ENCODE data around the gene LHFPL6.

The LHFPL6 gene

DNA sequence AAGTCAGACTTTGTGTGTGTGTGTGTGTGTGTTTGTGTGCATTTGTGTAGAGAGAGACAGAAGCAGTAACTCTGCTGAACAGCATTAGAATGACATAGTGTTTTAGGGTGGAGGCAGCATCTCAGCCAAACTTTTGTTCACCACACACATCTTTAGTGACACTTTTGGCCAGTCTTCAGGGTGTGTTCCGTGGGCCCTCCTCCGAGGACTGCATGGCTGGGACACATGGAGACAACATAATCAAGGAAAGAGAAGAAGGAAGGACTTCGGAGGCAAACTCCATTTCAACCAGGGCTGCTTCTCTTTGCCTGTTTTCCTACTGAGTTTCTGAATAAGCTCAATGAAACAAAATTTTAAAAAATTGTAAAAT is 205.1 kb downstream of the LHFPL6 start:
- H2BK15ac ChIP-seq (ENCODE audit: low read length), result no peak overlapping the region
- H2BK5ac ChIP-seq (ENCODE audit: low read length), result no peak overlapping the region
- DNase-seq (ENCODE audit: low spot score), result no peak
- H3K4me2 ChIP-seq (ENCODE audit: insufficient read depth, low read length, poor library complexity, severe bottlenecking), result no peak overlapping the region
- H2BK120ac ChIP-seq (ENCODE audit: low read depth, low read length), result no peak overlapping the region
- H3K9ac ChIP-seq (ENCODE audit: low read depth, low read length, poor library complexity), result no peak overlapping the region
- no peak overlapping the region for H3K4ac ChIP-seq (ENCODE audit: low read length)
- H3K27ac ChIP-seq (replicated peaks; ENCODE audit: low read length), result no peak overlapping the region
- no peak overlapping the region for H3K4me3 ChIP-seq (ENCODE audit: low read length in 2 of 2)
- peaks cover 0 to 9% of the 10 kb centered on the region in 2 donors for H3K9me3 ChIP-seq (replicated peaks in 1 of 2; ENCODE audit: control insufficient read depth in 2 of 2, insufficient read depth in 1 of 2, low read depth in 1 of 2, low read length in 2 of 2)
- no peak overlapping the region for H4K91ac ChIP-seq (ENCODE audit: low read depth, low read length, poor library complexity)
- no peak overlapping the region for H2AK5ac ChIP-seq (ENCODE audit: low read depth, low read length)
- H3K23ac ChIP-seq (ENCODE audit: low read depth, low read length, poor library complexity), result no peak overlapping the region
- peaks cover 8 to 15% of the 10 kb centered on the region in 2 donors for H3K4me1 ChIP-seq (ENCODE audit: control insufficient read depth in 2 of 2, insufficient read depth in 1 of 2, low read depth in 1 of 2, low read length in 2 of 2)
- H3K18ac ChIP-seq (ENCODE audit: low read length), result no peak overlapping the region
- H3K27me3 ChIP-seq (ENCODE audit: control insufficient read depth in 3 of 3, insufficient read depth in 3 of 3, low read depth in 1 of 3, low read length in 3 of 3), result no peaks in the 10 kb centered on the region
- no peaks in the 10 kb centered on the region for H3K79me1 ChIP-seq (ENCODE audit: low read depth, low read length)
- WGBS, 2 donors (ENCODE audit: extremely low coverage in 2 of 2, insufficient read length in 2 of 2, insufficient replicate concordance in 1 of 2), result no CpG with 5 or more reads among the region's 3 CpGs
- H3K14ac ChIP-seq (ENCODE audit: low read length), result no peak overlapping the region
- no peaks in the 10 kb centered on the region for H3K36me3 ChIP-seq (replicated peaks in 1 of 2; ENCODE audit: control insufficient read depth in 2 of 2, insufficient read depth in 2 of 2, low read length in 2 of 2)
- no peak overlapping the region for H4K8ac ChIP-seq (ENCODE audit: low read depth, low read length)
- no peak overlapping the region for H2AFZ ChIP-seq (ENCODE audit: low read length)
- H2BK12ac ChIP-seq (ENCODE audit: low read length), result no peak overlapping the region

DNA sequence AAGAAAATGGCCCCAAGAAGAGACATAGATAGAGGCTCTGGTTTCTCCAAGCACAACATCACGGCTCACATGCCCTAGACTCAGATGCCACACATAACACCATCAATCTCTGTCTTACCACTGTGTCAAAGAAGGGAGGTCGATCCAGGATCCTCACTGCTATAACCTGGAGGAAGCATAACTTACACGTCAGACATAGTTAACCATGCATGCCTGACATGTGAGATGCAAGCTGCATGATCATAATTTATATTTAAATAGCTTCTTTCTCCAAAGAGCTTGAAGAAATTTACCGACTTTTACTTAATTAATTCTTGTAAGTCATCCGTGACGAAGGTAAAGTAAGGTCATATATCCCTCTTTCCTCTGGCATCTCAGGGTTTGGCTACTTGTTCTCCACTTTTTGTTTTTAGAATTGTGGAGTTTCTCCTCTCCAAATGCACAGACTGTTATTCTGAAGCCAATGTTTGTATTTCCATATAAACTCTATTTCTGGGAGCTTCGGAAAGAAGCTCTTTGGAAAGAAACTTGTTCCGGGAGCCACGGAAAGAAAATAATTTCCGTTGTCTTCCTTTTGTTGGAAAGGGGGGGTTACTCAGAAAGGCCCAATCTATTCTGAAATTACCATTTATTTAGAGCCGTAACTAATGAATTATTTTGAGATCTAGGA is 205.6 kb downstream of the LHFPL6 start:
- Histone ChIP-seq H3K4ac (ENCODE audit: low read length) (no peak overlapping the region), H3K18ac (ENCODE audit: low read length) (no peak overlapping the region), H3K4me1 (ENCODE audit: control insufficient read depth in 2 of 2, insufficient read depth in 1 of 2, low read depth in 1 of 2, low read length in 2 of 2) (peaks cover 6 to 13% of the 10 kb centered on the region in 2 donors), H3K79me1 (ENCODE audit: low read depth, low read length) (no peaks in the 10 kb centered on the region), H2BK5ac (ENCODE audit: low read length) (no peak overlapping the region), H3K27me3 (ENCODE audit: control insufficient read depth in 3 of 3, insufficient read depth in 3 of 3, low read depth in 1 of 3, low read length in 3 of 3) (no peaks in the 10 kb centered on the region), H3K4me3 (ENCODE audit: low read length in 2 of 2) (no peak overlapping the region), H3K4me2 (ENCODE audit: insufficient read depth, low read length, poor library complexity, severe bottlenecking) (no peak overlapping the region), H2AFZ (ENCODE audit: low read length) (no peak overlapping the region), H3K36me3 (replicated peaks in 1 of 2; ENCODE audit: control insufficient read depth in 2 of 2, insufficient read depth in 2 of 2, low read length in 2 of 2) (no peaks in the 10 kb centered on the region), H4K91ac (ENCODE audit: low read depth, low read length, poor library complexity) (no peak overlapping the region), H3K9ac (ENCODE audit: low read depth, low read length, poor library complexity) (no peak overlapping the region), H3K9me3 (replicated peaks in 1 of 2; ENCODE audit: control insufficient read depth in 2 of 2, insufficient read depth in 1 of 2, low read depth in 1 of 2, low read length in 2 of 2) (peaks cover 0 to 9% of the 10 kb centered on the region in 2 donors), H4K8ac (ENCODE audit: low read depth, low read length) (no peak overlapping the region), H2BK15ac (ENCODE audit: low read length) (no peak overlapping the region), H3K27ac (replicated peaks; ENCODE audit: low read length) (no peak overlapping the region), H2BK12ac (ENCODE audit: low read length) (no peak overlapping the region), H2BK120ac (ENCODE audit: low read depth, low read length) (no peak overlapping the region), H3K23ac (ENCODE audit: low read depth, low read length, poor library complexity) (no peak overlapping the region), H3K14ac (ENCODE audit: low read length) (no peak overlapping the region), H2AK5ac (ENCODE audit: low read depth, low read length) (no peak overlapping the region)
- DNase-seq (ENCODE audit: low spot score), result no peak
- WGBS, 2 donors (ENCODE audit: extremely low coverage in 2 of 2, insufficient read length in 2 of 2, insufficient replicate concordance in 1 of 2), result no CpG with 5 or more reads among the region's 11 CpGs

DNA sequence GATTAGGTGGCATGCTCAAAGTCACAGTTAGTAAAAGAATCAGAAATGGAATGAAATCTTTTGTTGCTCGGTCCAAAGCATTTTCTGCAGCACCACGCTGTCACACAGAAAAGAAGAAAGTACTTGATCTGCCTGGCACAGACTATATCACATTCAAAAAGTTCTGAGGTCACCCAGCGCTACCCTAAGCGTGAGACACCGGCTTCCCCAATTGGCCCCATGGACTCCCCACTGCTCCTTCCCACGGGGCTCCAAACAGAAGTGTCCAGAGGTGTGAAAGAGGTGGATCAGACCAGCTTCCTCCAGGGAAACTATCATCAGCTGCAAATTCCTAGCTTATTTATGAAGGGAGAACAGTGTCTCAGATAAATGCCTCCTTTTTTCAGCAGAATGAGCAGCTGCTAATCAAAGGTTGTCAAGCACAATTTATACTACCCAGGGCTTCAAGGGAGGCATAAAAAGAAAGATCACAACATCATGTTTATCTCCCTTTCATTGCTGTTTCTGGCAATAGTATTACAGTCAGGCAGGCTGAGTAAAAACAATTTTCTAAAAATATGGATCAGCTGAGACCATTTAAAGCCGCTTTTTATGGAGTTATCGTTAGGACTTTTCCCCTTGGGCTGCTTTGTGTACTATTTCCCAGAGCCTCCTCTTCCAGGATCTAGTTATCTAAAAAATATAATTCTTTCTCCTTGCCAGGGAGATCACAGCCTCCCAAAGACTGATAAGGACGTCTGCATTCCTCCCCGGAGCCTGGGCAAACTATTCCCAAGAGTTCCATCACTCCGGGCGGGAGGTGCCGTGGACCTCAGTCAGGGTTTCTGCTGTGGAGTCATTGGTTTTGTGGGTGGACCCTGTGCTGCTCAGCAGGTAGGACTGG is 208.0 kb downstream of the LHFPL6 start:
- Histone ChIP-seq H2BK12ac (ENCODE audit: low read length) (no peak overlapping the region), H3K79me1 (ENCODE audit: low read depth, low read length) (no peaks in the 10 kb centered on the region), H3K14ac (ENCODE audit: low read length) (no peak overlapping the region), H3K27ac (replicated peaks; ENCODE audit: low read length) (no peak overlapping the region), H3K4me1 (ENCODE audit: control insufficient read depth in 2 of 2, insufficient read depth in 1 of 2, low read depth in 1 of 2, low read length in 2 of 2) (peaks cover 4 to 13% of the 10 kb centered on the region in 2 donors), H4K91ac (ENCODE audit: low read depth, low read length, poor library complexity) (no peak overlapping the region), H3K18ac (ENCODE audit: low read length) (no peak overlapping the region), H3K4me2 (ENCODE audit: insufficient read depth, low read length, poor library complexity, severe bottlenecking) (no peak overlapping the region), H3K9me3 (replicated peaks in 1 of 2; ENCODE audit: control insufficient read depth in 2 of 2, insufficient read depth in 1 of 2, low read depth in 1 of 2, low read length in 2 of 2) (peaks cover 0 to 9% of the 10 kb centered on the region in 2 donors), H3K9ac (ENCODE audit: low read depth, low read length, poor library complexity) (no peak overlapping the region), H2AFZ (ENCODE audit: low read length) (no peak overlapping the region), H3K4ac (ENCODE audit: low read length) (no peak overlapping the region), H2BK15ac (ENCODE audit: low read length) (no peak overlapping the region), H2AK5ac (ENCODE audit: low read depth, low read length) (no peak overlapping the region), H4K8ac (ENCODE audit: low read depth, low read length) (no peak overlapping the region), H3K23ac (ENCODE audit: low read depth, low read length, poor library complexity) (no peak overlapping the region), H2BK5ac (ENCODE audit: low read length) (no peak overlapping the region), H2BK120ac (ENCODE audit: low read depth, low read length) (no peak overlapping the region), H3K36me3 (replicated peaks in 1 of 2; ENCODE audit: control insufficient read depth in 2 of 2, insufficient read depth in 2 of 2, low read length in 2 of 2) (no peaks in the 10 kb centered on the region), H3K27me3 (ENCODE audit: control insufficient read depth in 3 of 3, insufficient read depth in 3 of 3, low read depth in 1 of 3, low read length in 3 of 3) (no peaks in the 10 kb centered on the region), H3K4me3 (ENCODE audit: low read length in 2 of 2) (no peak overlapping the region)
- no CpG with 5 or more reads among the region's 13 CpGs for WGBS, 2 donors (ENCODE audit: extremely low coverage in 2 of 2, insufficient read length in 2 of 2, insufficient replicate concordance in 1 of 2)
- no peak for DNase-seq (ENCODE audit: low spot score)

DNA sequence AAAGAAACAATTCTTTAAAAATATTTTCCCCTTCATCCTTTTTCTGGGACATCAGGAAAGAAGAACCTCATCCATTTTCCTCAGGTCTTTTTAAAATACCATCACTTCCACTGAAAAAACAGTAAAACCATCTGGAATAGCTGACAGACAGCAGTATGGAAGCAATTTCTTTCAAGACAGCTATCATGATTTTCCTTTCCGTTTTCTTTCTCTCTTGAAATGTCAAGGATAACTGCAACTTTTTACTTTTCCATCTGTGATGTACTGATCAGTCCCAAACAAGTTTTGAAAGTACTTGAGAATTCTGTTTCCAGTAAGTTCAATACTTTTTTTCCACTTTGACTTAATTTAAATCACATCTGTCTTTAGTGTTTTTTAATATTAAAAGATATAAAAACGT is 211.2 kb downstream of the LHFPL6 start:
- Histone ChIP-seq H4K91ac (ENCODE audit: low read depth, low read length, poor library complexity) (no peak overlapping the region), H3K79me1 (ENCODE audit: low read depth, low read length) (no peaks in the 10 kb centered on the region), H2AFZ (ENCODE audit: low read length) (no peak overlapping the region), H3K4me3 (ENCODE audit: low read length in 2 of 2) (no peak overlapping the region), H3K36me3 (replicated peaks in 1 of 2; ENCODE audit: control insufficient read depth in 2 of 2, insufficient read depth in 2 of 2, low read length in 2 of 2) (no peaks in the 10 kb centered on the region), H2BK120ac (ENCODE audit: low read depth, low read length) (no peak overlapping the region), H3K4me1 (ENCODE audit: control insufficient read depth in 2 of 2, insufficient read depth in 1 of 2, low read depth in 1 of 2, low read length in 2 of 2) (peaks cover 11 to 19% of the 10 kb centered on the region in 2 donors), H3K4me2 (ENCODE audit: insufficient read depth, low read length, poor library complexity, severe bottlenecking) (no peak overlapping the region), H3K9ac (ENCODE audit: low read depth, low read length, poor library complexity) (no peak overlapping the region), H2BK12ac (ENCODE audit: low read length) (no peak overlapping the region), H3K27ac (replicated peaks; ENCODE audit: low read length) (no peak overlapping the region), H3K14ac (ENCODE audit: low read length) (no peak overlapping the region), H2BK15ac (ENCODE audit: low read length) (no peak overlapping the region), H2BK5ac (ENCODE audit: low read length) (no peak overlapping the region), H3K9me3 (replicated peaks in 1 of 2; ENCODE audit: control insufficient read depth in 2 of 2, insufficient read depth in 1 of 2, low read depth in 1 of 2, low read length in 2 of 2) (no peaks in the 10 kb centered on the region), H3K27me3 (ENCODE audit: control insufficient read depth in 3 of 3, insufficient read depth in 3 of 3, low read depth in 1 of 3, low read length in 3 of 3) (no peaks in the 10 kb centered on the region), H3K18ac (ENCODE audit: low read length) (no peak overlapping the region), H3K4ac (ENCODE audit: low read length) (no peak overlapping the region), H2AK5ac (ENCODE audit: low read depth, low read length) (no peak overlapping the region), H3K23ac (ENCODE audit: low read depth, low read length, poor library complexity) (no peak overlapping the region), H4K8ac (ENCODE audit: low read depth, low read length) (no peak overlapping the region)
- DNase-seq (ENCODE audit: low spot score), result no peak
- no CpG with 5 or more reads among the region's 2 CpGs for WGBS, 2 donors (ENCODE audit: extremely low coverage in 2 of 2, insufficient read length in 2 of 2, insufficient replicate concordance in 1 of 2)

Measured in neuronal stem cell (in vitro differentiated cells).